HUES48 (cell line): Measurements from ENCODE around the gene KLHL2.
A peak's percentile ranks its signal among the peaks of the same experiment; 100 is the strongest.
"Not testable (repeated sequence)": the region's sequence is repeated elsewhere in the genome, so short reads cannot be mapped to it uniquely, and the experiment has no call there.

Experiments used
- H3K27ac ChIP-seq: one replicate; pipeline ENCODE4 v1.7.0; 2013; ENCODE audit warnings: low read depth, low read length, inconsistent platforms
- H3K27me3 ChIP-seq: 2 replicates; pipeline ENCODE4 v1.6.1; 2013; ENCODE audit warnings: mild to moderate bottlenecking, low read length; ENCODE audit not compliant: control insufficient read depth, insufficient read depth
- H3K36me3 ChIP-seq: 2 replicates; pipeline ENCODE4 v1.6.1; 2013; ENCODE audit warnings: low read length; ENCODE audit not compliant: control insufficient read depth, insufficient read depth
- H3K4me1 ChIP-seq: 2 replicates; pipeline ENCODE4 v1.6.1; 2013; ENCODE audit warnings: mild to moderate bottlenecking, low read length; ENCODE audit not compliant: control insufficient read depth, insufficient read depth
- H3K4me3 ChIP-seq: 2 replicates; pipeline ENCODE4 v1.5.1; 2013; ENCODE audit warnings: mild to moderate bottlenecking, low read depth, low read length
- H3K9ac ChIP-seq: 2 replicates; pipeline ENCODE4 v1.6.1; 2013; ENCODE audit warnings: mild to moderate bottlenecking, low read depth, low read length, moderate library complexity
- H3K9me3 ChIP-seq: 2 replicates; pipeline ENCODE4 v1.6.1; 2013; ENCODE audit warnings: low read length; ENCODE audit not compliant: control insufficient read depth, insufficient read depth

Gene KLHL2

DNA sequence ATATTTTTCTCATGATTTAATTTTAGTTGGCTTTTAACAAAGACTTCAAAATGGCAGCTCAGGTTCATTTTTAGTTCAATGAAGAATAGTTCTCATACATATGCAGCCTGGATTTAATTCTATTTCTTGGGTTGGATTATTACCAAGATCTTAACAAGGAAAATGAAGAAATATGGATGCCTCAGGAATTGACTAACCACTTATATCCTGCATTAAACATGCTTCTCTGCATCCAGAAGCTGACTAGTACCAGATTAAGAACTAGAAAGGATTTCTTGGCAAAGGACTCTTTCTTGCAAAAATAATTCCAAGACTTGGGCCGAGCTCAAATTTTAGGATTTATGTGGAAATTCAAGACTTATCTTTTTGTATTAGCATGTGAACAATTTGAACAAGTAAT is 5.6 kb upstream of the KLHL2 start:
- Histone ChIP-seq H3K27ac (no peak overlapping the region), H3K4me1 (peaks cover 15% of the 10 kb centered on the region; the same call in 1 of the 2 replicates), H3K9me3 (no peaks in the 10 kb centered on the region), H3K9ac (no peak overlapping the region), H3K4me3 (no peak overlapping the region), H3K36me3 (no peaks in the 10 kb centered on the region), H3K27me3 (peaks cover 2% of the 10 kb centered on the region; the same call in 1 of the 2 replicates)

DNA sequence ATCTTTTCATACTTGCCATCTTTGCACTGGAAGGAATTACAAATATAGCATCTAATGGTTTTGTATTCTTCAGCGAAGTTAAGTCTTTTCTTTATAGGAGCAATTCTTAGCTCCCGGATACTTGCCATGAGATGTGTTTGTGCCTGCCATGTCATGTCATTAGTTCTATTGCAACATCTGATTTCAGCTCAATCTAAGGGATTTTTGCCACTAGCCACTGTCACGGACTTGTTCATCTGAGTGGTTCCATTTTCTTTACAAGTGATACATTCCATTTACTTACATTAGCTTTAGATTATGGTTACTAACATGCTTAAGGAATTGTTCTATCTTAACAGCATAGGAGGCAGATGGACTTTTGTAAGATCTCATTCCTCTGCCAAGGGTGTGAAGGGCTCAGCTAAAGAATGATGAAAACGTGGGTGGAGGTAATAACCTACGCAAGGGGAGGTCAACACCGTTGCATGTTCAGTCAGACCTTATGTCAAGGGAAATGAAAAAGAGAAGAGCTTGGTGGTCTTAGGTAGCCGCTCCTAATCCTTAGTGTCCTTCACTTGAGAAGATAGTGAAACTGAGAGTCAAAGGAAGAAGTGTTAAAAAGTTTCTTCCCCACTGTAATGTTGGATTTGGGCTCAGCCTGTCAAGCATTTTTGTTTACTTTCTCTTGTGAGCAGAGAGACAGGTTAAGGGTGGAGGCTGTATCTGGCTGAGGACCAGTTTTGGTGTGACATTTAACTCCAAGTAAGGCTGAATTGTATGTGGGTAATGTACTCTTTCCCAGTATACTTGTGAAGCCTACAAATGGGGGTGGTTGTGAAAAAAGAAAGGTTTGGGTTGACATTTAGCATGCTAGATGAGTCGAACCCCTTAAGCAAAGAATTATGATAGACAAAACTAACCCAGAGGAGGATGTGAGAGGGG is 3.6 kb upstream of the KLHL2 start:
- no peak overlapping the region for H3K9ac ChIP-seq
- H3K4me3 ChIP-seq: no peak overlapping the region
- H3K27ac ChIP-seq: no peak overlapping the region
- peaks cover 9% of the 10 kb centered on the region for H3K27me3 ChIP-seq
- H3K4me1 ChIP-seq: peaks cover 16% of the 10 kb centered on the region; the same call in 1 of the 2 replicates
- no peaks in the 10 kb centered on the region for H3K36me3 ChIP-seq
- H3K9me3 ChIP-seq: no peaks in the 10 kb centered on the region

DNA sequence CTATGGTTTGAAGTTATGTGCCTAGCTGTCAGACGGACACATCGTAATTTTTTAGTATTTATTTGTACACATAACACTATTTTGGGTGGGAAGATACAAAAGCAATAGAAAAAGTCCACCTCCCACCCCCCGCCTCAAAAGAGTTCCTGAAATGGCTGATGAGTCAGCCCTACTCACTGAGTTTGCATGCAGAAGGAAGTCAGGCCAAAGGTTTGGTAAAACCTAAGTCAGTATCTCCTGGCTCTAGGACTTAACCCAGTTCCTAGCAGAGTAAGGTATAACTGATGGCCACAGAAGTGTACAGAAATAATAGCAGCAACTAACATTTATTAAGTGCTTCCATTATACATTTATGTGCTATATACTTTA is 2.9 kb upstream of the KLHL2 start:
- Histone ChIP-seq H3K9me3 (no peaks in the 10 kb centered on the region), H3K27me3 (peaks cover 9% of the 10 kb centered on the region), H3K36me3 (no peaks in the 10 kb centered on the region), H3K4me1 (peaks cover 20% of the 10 kb centered on the region; the same call in 1 of the 2 replicates), H3K9ac (no peak overlapping the region), H3K27ac (no peak overlapping the region), H3K4me3 (no peak overlapping the region)

DNA sequence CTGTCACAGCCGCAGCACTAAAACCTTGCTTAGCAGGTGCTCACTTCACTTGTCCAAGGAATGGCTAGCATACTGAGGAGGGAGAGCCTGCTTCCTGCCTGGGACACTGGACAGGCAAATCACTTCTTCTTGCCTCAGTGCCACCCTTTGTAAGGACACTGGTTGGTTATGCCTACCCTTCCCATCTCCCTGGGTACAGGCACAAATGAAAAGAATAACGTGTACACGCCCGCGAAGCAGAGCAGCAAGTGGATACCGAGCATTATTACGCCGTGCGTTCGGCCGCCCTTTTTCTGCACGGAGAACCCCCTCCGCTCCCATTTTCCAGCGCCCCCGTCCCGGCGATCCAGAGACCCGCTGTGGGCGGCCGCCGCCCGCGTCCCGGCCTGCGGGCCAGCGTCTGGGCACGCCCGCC is 338 bp upstream of the KLHL2 start:
- H3K9ac ChIP-seq: peak overlapping the region; percentile 30; the same call in 1 of the 2 replicates

DNA sequence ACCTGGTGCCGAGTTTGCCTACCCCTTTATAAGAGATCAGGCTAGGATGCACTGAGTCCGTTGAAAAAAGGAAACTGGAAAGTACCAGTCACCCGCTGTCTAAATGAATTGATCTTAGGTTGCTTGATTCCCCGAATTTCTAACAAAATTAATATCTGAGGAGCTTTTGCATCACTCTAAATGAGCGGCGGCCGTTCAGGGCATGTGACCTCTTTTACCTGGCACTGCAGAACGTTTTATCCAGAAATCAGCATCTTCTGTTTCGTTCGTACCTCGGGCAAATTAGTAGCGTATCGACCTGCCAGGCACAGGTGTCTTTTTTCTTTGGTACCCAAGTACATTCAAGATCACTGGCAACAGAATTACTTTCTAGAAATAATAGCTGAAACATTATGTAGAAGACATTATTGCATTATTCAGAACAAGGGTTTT is 876 bp downstream of the KLHL2 start:
- peak overlapping the region; percentile 80 for H3K9ac ChIP-seq
- H3K4me1 ChIP-seq: peaks cover 46% of the 10 kb centered on the region
- H3K9me3 ChIP-seq: no peaks in the 10 kb centered on the region
- H3K36me3 ChIP-seq: no peaks in the 10 kb centered on the region
- H3K27me3 ChIP-seq: peaks cover 9% of the 10 kb centered on the region
- H3K27ac ChIP-seq: no peak overlapping the region
- peak overlapping the region; percentile 83 for H3K4me3 ChIP-seq

More for the DNA sequence above, 338 bp upstream of the KLHL2 start:
- Histone ChIP-seq H3K27ac (peak overlapping the region; percentile 14), H3K27me3 (peaks cover 9% of the 10 kb centered on the region), H3K4me3 (peak overlapping the region; percentile 83), H3K4me1 (peaks cover 43% of the 10 kb centered on the region), H3K36me3 (no peaks in the 10 kb centered on the region), H3K9me3 (no peaks in the 10 kb centered on the region)

DNA sequence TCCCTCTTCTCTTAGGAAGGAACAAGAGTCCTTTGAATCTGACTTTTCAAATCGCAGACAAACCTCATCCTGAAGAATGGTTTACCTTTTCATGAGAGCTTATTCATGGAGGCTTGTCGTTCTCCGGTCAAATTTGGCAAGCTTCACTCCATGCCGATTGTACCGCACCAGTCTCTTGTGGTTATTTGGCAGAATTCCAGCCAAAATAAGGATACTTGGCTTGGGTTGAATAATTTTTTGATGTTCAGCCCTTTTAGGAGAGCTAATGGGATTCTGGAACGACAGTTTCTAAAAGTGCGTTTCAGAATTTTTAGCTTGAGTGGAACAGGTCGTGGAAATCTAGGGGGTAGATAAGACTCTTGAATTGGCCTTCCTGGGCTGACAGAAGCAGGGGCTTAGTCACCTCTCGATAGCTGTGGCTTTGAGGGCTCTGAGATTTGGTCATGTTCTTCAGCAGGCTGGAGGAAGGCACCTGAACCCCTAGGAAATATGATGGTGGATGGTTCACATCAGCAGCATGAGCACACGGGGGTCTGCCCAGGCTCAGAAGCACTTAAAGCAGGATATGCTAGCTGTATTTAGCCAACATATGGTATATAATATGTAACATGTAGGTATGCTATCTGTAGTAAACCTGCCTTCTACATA is 1.5 kb downstream of the KLHL2 start:
- Histone ChIP-seq H3K36me3 (no peaks in the 10 kb centered on the region), H3K4me3 (peak overlapping the region; percentile 83), H3K9ac (no peak overlapping the region), H3K4me1 (peaks cover 47% of the 10 kb centered on the region), H3K9me3 (no peaks in the 10 kb centered on the region), H3K27ac (no peak overlapping the region), H3K27me3 (peaks cover 9% of the 10 kb centered on the region)

DNA sequence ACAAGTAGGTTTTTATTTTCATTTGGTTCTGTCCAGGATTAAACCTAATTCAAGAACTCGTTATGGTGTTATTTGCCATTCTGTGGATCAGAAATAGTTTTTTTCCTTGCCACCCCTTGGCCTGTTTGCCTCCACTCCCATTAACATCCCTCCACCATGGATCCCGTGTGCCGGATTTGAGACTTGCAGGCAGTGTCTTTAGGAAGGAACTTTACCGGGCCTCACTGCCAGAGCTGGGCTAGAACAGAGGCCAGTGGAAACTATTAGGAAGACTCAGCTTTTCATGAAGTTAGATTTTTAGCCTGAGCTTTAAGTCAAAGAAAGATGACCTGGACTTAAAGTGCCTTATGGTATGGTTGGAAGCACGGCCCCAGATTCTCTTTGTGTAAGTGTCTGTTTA is 2.4 kb downstream of the KLHL2 start:
- Histone ChIP-seq H3K9me3 (no peaks in the 10 kb centered on the region), H3K4me3 (no peak overlapping the region), H3K4me1 (peaks cover 47% of the 10 kb centered on the region), H3K36me3 (no peaks in the 10 kb centered on the region), H3K9ac (no peak overlapping the region), H3K27me3 (peaks cover 9% of the 10 kb centered on the region), H3K27ac (no peak overlapping the region)

DNA sequence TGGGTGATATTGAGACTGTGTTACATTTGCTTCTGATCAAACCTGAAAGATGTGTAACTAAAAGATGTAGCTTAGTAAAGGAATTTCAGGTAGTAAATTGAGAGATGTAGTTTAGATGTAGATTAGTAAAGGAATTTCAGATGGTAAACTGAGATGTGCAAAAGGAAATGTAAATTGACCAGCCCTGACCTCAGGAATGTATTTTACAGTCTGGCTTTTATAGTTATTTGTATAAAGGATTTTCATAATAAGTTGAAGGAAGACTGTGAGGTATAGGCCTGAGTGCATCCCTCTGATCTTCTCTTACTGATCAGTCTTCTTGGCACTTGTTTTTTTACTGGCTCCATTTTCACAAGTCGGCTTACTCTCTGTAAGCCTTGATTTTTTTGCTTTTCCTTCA is 3.2 kb downstream of the KLHL2 start:
- no peaks in the 10 kb centered on the region for H3K36me3 ChIP-seq
- peaks cover 47% of the 10 kb centered on the region for H3K4me1 ChIP-seq
- no peak overlapping the region for H3K4me3 ChIP-seq
- no peak overlapping the region for H3K9ac ChIP-seq
- H3K27me3 ChIP-seq: peaks cover 9% of the 10 kb centered on the region
- H3K9me3 ChIP-seq: no peaks in the 10 kb centered on the region
- no peak overlapping the region for H3K27ac ChIP-seq

DNA sequence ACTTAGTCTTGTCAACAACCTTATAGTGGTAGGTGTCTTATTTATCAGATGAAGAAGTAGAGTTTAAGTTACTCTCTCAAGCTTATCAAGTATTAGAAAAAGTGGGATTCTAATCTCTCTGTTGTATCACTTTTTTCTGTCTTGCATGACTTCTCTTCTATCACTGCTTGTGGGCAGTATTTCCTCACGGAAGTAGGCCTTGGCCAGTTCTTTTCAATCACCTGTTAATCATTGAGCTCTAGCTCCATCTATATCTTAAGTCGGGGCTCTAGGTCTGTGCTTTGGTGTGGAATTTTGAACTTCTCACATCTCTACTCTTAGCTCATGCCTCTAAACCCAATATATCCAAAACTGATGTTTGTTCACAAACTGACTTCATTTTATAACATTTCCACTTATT is 5.3 kb downstream of the KLHL2 start:
- not testable (repeated sequence) for H3K27ac ChIP-seq, H3K36me3 ChIP-seq, H3K27me3 ChIP-seq, H3K9ac ChIP-seq, H3K9me3 ChIP-seq, H3K4me3 ChIP-seq
- peaks cover 39% of the 10 kb centered on the region for H3K4me1 ChIP-seq

DNA sequence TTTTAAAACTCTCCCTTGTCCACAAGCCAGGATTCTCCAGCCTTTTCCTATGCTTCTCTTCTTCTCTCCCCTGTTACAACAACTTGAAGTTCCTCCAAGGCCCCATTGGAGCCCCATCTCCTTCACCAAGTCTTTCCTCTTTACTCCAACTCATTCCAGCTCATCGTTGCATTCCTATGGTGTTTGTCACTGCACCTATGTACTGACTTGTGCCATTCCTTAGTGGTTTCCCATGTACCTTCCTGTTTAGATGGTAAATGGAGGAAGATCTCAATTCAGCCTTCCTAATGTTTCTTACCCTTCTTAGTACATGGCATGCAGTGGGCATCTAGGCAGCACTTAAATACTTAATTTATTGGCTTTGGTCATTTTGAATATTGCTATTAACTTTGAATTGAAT is 6.0 kb downstream of the KLHL2 start:
- not testable (repeated sequence) for H3K36me3 ChIP-seq, H3K27me3 ChIP-seq, H3K9ac ChIP-seq, H3K9me3 ChIP-seq, H3K27ac ChIP-seq, H3K4me3 ChIP-seq
- peaks cover 39% of the 10 kb centered on the region for H3K4me1 ChIP-seq
